NCI-H1092 treated with DMSO at 0.1 percent for 48 hours (cell line): Measurements from ENCODE around the gene KCTD3.

Source experiments
- DNase-seq: peaks from one replicate; lab custom pipeline; 2025; lab: John Stamatoyannopoulos, UW

The KCTD3 gene

GRCh38 chr1:215556996-215557395 lies 10.1 kb upstream of the KCTD3 start:
- DNase-seq: no peak

GRCh38 chr1:215557504-215557903 lies 9.6 kb upstream of the KCTD3 start:
- DNase-seq: no peak

GRCh38 chr1:215557992-215558626 lies 9.0 kb upstream of the KCTD3 start:
- no peak for DNase-seq

GRCh38 chr1:215567491-215568298 lies 591 bp downstream of the KCTD3 start:
- peak; percentile 78 for DNase-seq

- peak; percentile 70 for DNase-seq
These were observed 1.2 kb downstream of the KCTD3 start for GRCh38 chr1:215568299-215568692.

GRCh38 chr1:215569986-215570824 lies 3.1 kb downstream of the KCTD3 start:
- no peak for DNase-seq

GRCh38 chr1:215581896-215582295 lies 14.8 kb downstream of the KCTD3 start:
- DNase-seq: no peak

GRCh38 chr1:215583185-215583749 lies 16.2 kb downstream of the KCTD3 start:
- no peak for DNase-seq

GRCh38 chr1:215584389-215584788 lies 17.3 kb downstream of the KCTD3 start:
- no peak for DNase-seq

GRCh38 chr1:215589650-215590435 lies 22.7 kb downstream of the KCTD3 start:
- DNase-seq: no peak

- DNase-seq: no peak
These were observed 23.8 kb downstream of the KCTD3 start for GRCh38 chr1:215590779-215591491.

- DNase-seq: no peak
These were observed 27.5 kb downstream of the KCTD3 start for GRCh38 chr1:215594640-215595039.

- DNase-seq: no peak
These were observed 28.1 kb downstream of the KCTD3 start for GRCh38 chr1:215595231-215595630.

GRCh38 chr1:215597961-215598360 lies 30.9 kb downstream of the KCTD3 start:
- no peak for DNase-seq

- DNase-seq: no peak
These were observed 32.4 kb downstream of the KCTD3 start for GRCh38 chr1:215599418-215600074.

GRCh38 chr1:215600258-215600792 lies 33.2 kb downstream of the KCTD3 start:
- DNase-seq: no peak

- no peak for DNase-seq
These were observed 33.8 kb downstream of the KCTD3 start for GRCh38 chr1:215600867-215601266.

GRCh38 chr1:215601276-215601675 lies 34.2 kb downstream of the KCTD3 start:
- DNase-seq: no peak

- DNase-seq: no peak
These were observed 36.2 kb downstream of the KCTD3 start for GRCh38 chr1:215603319-215603718.

- DNase-seq: no peak
These were observed 38.0 kb downstream of the KCTD3 start for GRCh38 chr1:215605011-215605621.
